IMR-90 (cell line): ENCODE data around the gene KRT79. TPM values are rescaled to one million over a fixed set of nuclear protein-coding genes. Genes with fewer than 3 reads are reported as not detected.

ENCODE experiments used
- ATAC-seq: fragments of 200-7000 bp; cut with Tn5 transposase; 2 replicates; pipeline ENCODE4 v1.9.1; 2020; ENCODE audit warnings: low read depth, mild to moderate bottlenecking, moderate library complexity
- BruUV-seq: library from RNA; stranded (reverse); fragments of 400-500 nt; replicated peaks from 2 replicates; lab custom pipeline; 2021; lab: Mats Ljungman, UMichigan
- CTCF ChIA-PET: fragments of 300-600 bp; formaldehyde crosslinking; extraction: SDS; loops from one replicate; lab custom pipeline; 2021; ENCODE audit warnings: antibody characterized with exemption; lab: Yijun Ruan, JAX
- POLR2A ChIA-PET: fragments of 300-600 bp; sonication (Branson Sonifier 250); formaldehyde crosslinking; loops from one replicate; lab custom pipeline; 2022; ENCODE audit warnings: antibody characterized with exemption; ENCODE audit not compliant: unreplicated experiment; lab: Charles Lee
- DNase-seq: peaks from one replicate; pipeline ENCODE4 v3.0.0; 2013
- H2AFZ ChIP-seq: replicated peaks from 2 replicates; pipeline ENCODE3; 2013; ENCODE audit warnings: low read length, mild to moderate bottlenecking; ENCODE audit not compliant: poor library complexity
- H2AK5ac ChIP-seq: 2 replicates; pipeline ENCODE4 v1.6.1; 2013; ENCODE audit warnings: low read depth, low read length, inconsistent platforms
- H2AK9ac ChIP-seq: replicated peaks from 2 replicates; pipeline ENCODE3; 2013; ENCODE audit warnings: mild to moderate bottlenecking, low read depth, low read length, moderate library complexity; ENCODE audit not compliant: poor library complexity
- H2BK120ac ChIP-seq: 2 replicates; pipeline ENCODE4 v1.6.1; 2013; ENCODE audit warnings: low read depth, low read length, inconsistent platforms
- H2BK15ac ChIP-seq: 3 replicates; pipeline ENCODE4 v1.6.1; 2013; ENCODE audit warnings: low read depth, low read length, inconsistent platforms
- H2BK20ac ChIP-seq: 2 replicates; pipeline ENCODE4 v1.6.1; 2013; ENCODE audit warnings: low read depth, mild to moderate bottlenecking, inconsistent platforms, low read length, moderate library complexity
- H2BK5ac ChIP-seq: 2 replicates; pipeline ENCODE4 v1.6.1; 2013; ENCODE audit warnings: mild to moderate bottlenecking, low read depth, low read length, inconsistent platforms; ENCODE audit not compliant: poor library complexity, severe bottlenecking
- H3K14ac ChIP-seq: replicated peaks from 2 replicates; pipeline ENCODE4 v1.6.1; 2013; ENCODE audit warnings: low read depth, low read length, inconsistent platforms
- H3K18ac ChIP-seq: 2 replicates; pipeline ENCODE4 v1.6.1; 2013; ENCODE audit warnings: low read depth, low read length, control low read depth
- H3K23ac ChIP-seq: 2 replicates; pipeline ENCODE4 v1.6.1; 2013; ENCODE audit warnings: low read depth, low read length, inconsistent platforms
- H3K27ac ChIP-seq: 2 replicates; pipeline ENCODE4 v1.5.1; 2013; ENCODE audit warnings: mild to moderate bottlenecking, control low read depth, low read length; ENCODE audit not compliant: insufficient read depth
- H3K27me3 ChIP-seq: 2 replicates; pipeline ENCODE4 v1.6.1; 2013; ENCODE audit warnings: low read length; ENCODE audit not compliant: control insufficient read depth, insufficient read depth
- H3K36me3 ChIP-seq: 2 replicates; pipeline ENCODE4 v1.6.1; 2013; ENCODE audit warnings: low read length, mixed read lengths; ENCODE audit not compliant: control insufficient read depth, insufficient read depth
- H3K4ac ChIP-seq: 2 replicates; pipeline ENCODE4 v1.6.1; 2013; ENCODE audit warnings: low read depth, low read length, inconsistent platforms
- H3K4me1 ChIP-seq: 2 replicates; pipeline ENCODE4 v1.6.1; 2013; ENCODE audit warnings: low read length, mixed read lengths; ENCODE audit not compliant: control insufficient read depth, insufficient read depth
- H3K4me2 ChIP-seq: 2 replicates; pipeline ENCODE4 v1.6.1; 2013; ENCODE audit warnings: low read depth, mild to moderate bottlenecking, control low read depth, low read length, moderate library complexity
- H3K4me3 ChIP-seq: 2 replicates; pipeline ENCODE4 v1.5.1; 2013; ENCODE audit warnings: low read depth, mild to moderate bottlenecking, control low read depth, low read length, moderate library complexity; ENCODE audit not compliant: insufficient read depth
- H3K56ac ChIP-seq: 2 replicates; pipeline ENCODE4 v1.6.1; 2013; ENCODE audit warnings: low read length, inconsistent platforms; ENCODE audit not compliant: insufficient read depth; ENCODE audit errors: extremely low read depth
- H3K79me1 ChIP-seq, 2 experiments: 2 replicates each; pipeline ENCODE4 v1.6.1; 2013; ENCODE audit warnings: low read length in 2 of 2, inconsistent platforms in 1 of 2, low read depth in 1 of 2
- H3K9ac ChIP-seq: 2 replicates; pipeline ENCODE4 v1.6.1; 2013; ENCODE audit warnings: low read depth, low read length, control low read depth
- H3K9me1 ChIP-seq: 2 replicates; pipeline ENCODE4 v1.6.1; 2013; ENCODE audit warnings: low read length, inconsistent platforms; ENCODE audit not compliant: insufficient read depth
- H3K9me3 ChIP-seq: 2 replicates; pipeline ENCODE4 v1.6.1; 2013; ENCODE audit warnings: low read length; ENCODE audit not compliant: control insufficient read depth, insufficient read depth
- H4K20me1 ChIP-seq: 2 replicates; pipeline ENCODE4 v1.6.1; 2013; ENCODE audit warnings: low read length, inconsistent platforms; ENCODE audit not compliant: insufficient read depth
- H4K5ac ChIP-seq: 2 replicates; pipeline ENCODE4 v1.6.1; 2013; ENCODE audit warnings: mild to moderate bottlenecking, low read depth, low read length, control low read depth
- H4K8ac ChIP-seq, 2 experiments: 2 replicates each; pipeline ENCODE4 v1.6.1; 2013; ENCODE audit warnings: low read depth in 2 of 2, low read length in 2 of 2, control low read depth in 1 of 2, inconsistent platforms in 1 of 2
- H4K91ac ChIP-seq: 2 replicates; pipeline ENCODE4 v1.6.1; 2013; ENCODE audit warnings: low read depth, low read length, inconsistent platforms; ENCODE audit not compliant: insufficient read depth
- BHLHE40 ChIP-seq: fragments of 150-350 bp; IDR thresholded peaks from 2 replicates; pipeline ENCODE4 v1.6.1; 2016; ENCODE audit warnings: mild to moderate bottlenecking, low read depth, low read length
- CEBPB ChIP-seq: IDR thresholded peaks from 2 replicates; pipeline ENCODE4 v1.6.1; 2012; ENCODE audit warnings: low read depth, low read length, improper control_type of control experiment
- CTCF ChIP-seq: conservative IDR thresholded peaks from 2 replicates; pipeline ENCODE4 v1.5.1; 2012; ENCODE audit warnings: mild to moderate bottlenecking, low read depth, low read length, improper control_type of control experiment
- ELK1 ChIP-seq: fragments of 150-350 bp; IDR thresholded peaks from 2 replicates; pipeline ENCODE4 v1.6.1; 2016; ENCODE audit warnings: low read depth, mild to moderate bottlenecking, low read length, moderate library complexity, borderline replicate concordance
- FOS ChIP-seq: fragments of 150-350 bp; IDR thresholded peaks from 2 replicates; pipeline ENCODE4 v1.6.1; 2016; ENCODE audit warnings: low read depth, low read length
- MAZ ChIP-seq: IDR thresholded peaks from 2 replicates; pipeline ENCODE4 v1.6.1; 2012; ENCODE audit warnings: low read depth, mild to moderate bottlenecking, low read length, improper control_type of control experiment, moderate library complexity, borderline replicate concordance
- RAD21 ChIP-seq: IDR thresholded peaks from 2 replicates; pipeline ENCODE4 v1.6.1; 2012; ENCODE audit warnings: low read length, improper control_type of control experiment
- RFX5 ChIP-seq: IDR thresholded peaks from 2 replicates; pipeline ENCODE4 v1.8.0; 2012; ENCODE audit warnings: low read depth, mild to moderate bottlenecking, low read length, moderate library complexity
- SMC3 ChIP-seq: fragments of 150-350 bp; IDR thresholded peaks from 2 replicates; pipeline ENCODE4 v1.6.1; 2016; ENCODE audit warnings: low read depth, mild to moderate bottlenecking, antibody characterized with exemption, low read length, moderate library complexity
- WGBS, 2 experiments: methylation state at CpG; one replicate each; pipeline versions ENCODE4 v1.1.5 to v1.1.7; 2013; ENCODE audit warnings: missing lambda C conversion rate in 2 of 2; ENCODE audit not compliant: insufficient read length in 1 of 2; ENCODE audit errors: extremely low coverage in 2 of 2; 5-methylcytosine and 5-hydroxymethylcytosine counted together
- dilution Hi-C: fragments of 300-500 bp; cut with HindIII; formaldehyde crosslinking; loops from one replicate; pipeline ENCODE4 v1.14.3; 2018; ENCODE audit warnings: low sequenced_read_pairs; ENCODE audit not compliant: unreplicated experiment
- in situ Hi-C: fragments of 300-500 bp; cut with MboI; formaldehyde crosslinking; loops from 3 replicates; pipeline ENCODE4 v1.14.3; 2019; ENCODE audit warnings: low sequenced_read_pairs, inconsistent platforms, mixed read lengths
- intact Hi-C: fragments of 100-400 bp; cut with micrococcal nuclease; formaldehyde crosslinking; loops from 2 replicates; pipeline ENCODE4 v1.10.0; 2022
- polyA plus RNA-seq, 3 experiments: library from polyadenylated mRNA; depleted of rRNA; stranded (reverse); fragments of >200 nt; gene quantifications; 2 replicates each; pipeline ENCODE4 v1.2.3, GENCODE V29; 2012; ENCODE audit warnings: low replicate concordance in 1 of 3
- total RNA-seq: library from RNA; depleted of rRNA; stranded (reverse); fragments of >200 nt; gene quantifications from 2 replicates; pipeline ENCODE4 v1.2.3, GENCODE V29; 2012
- TF ChIP-seq, protein P1 (sequence below): fragments of 150-350 bp; IDR thresholded peaks from 2 replicates; pipeline ENCODE4 v1.6.1; 2017; ENCODE audit warnings: mild to moderate bottlenecking, antibody characterized with exemption, low read length, low read depth

The KRT79 gene
- total and polyA plus RNA-seq, 2 of the 4 experiments (the other 2 are of a cell fraction): under 0.01 to 0.24 TPM

DNA sequence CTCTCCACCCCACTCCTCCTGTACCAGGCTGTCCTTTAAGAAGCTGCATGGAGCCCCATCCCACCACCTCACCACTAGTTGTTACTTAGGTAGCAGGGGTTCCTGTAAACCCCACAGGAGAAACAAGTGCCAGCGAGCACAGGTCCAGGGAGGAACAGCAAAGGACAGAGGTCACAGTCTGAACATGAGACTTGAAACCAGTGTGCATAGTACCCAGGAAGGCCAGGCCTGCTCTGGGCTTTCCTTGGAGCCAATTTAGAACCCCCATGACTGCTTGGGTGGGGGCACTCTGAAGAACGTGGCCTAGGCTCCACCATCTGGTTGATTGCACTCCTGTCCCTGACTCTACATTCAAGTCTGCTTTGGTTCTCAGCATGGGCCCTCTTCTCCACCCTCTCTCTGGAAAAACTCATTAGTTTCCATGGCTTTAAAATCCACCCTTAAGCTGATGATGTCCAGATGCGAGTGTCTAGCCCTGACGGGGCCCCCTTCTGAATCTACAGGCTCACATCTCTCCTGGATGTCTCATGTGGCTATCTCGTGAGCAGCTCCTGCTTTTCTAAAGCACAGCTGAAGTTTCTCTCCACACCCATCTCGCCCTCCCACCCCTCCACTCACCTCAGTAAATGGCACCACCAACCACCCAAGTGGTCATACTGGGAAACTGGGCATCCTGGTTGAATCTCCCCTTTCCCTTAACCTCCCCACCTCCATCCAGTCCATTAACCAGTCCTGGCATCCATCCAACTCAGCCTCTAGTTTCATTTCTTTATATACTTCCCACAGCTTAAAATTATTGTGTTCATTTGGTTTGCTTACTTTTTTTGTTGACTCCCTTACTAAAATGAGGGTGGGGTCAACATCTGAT, 46.6 kb downstream of the KRT79 start (continued):
- no peak for TF ChIP-seq CEBPB

DNA sequence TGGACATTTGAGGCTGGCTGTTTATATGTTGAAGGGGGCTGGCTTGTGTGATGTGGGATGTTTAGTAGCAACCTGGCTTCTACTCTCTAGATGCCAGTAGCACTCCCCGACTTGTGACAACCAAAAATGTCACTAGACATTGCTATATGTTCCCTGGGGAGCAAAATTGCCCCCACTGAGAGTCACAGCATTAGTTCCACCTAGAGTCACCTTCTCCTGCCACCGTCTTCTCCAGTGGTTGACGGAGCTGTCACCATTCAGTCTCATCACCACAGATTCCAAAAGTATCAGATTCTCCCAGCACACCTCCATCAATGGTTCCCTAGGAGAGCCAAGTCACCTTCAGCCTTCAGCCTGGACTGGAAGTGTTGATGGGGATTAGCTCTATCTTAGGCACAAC, 49.2 kb downstream of the KRT79 start:
- H3K79me1 ChIP-seq: no peaks in the 10 kb centered on the region
- H3K4me3 ChIP-seq: no peak overlapping the region
- WGBS, 2 experiments: no CpG with 5 or more reads among the region's 3 CpGs
- H2BK5ac ChIP-seq: no peak overlapping the region
- no peak overlapping the region for H4K5ac ChIP-seq
- H3K18ac ChIP-seq: no peak overlapping the region
- H3K14ac ChIP-seq: no peak overlapping the region
- no peaks in the 10 kb centered on the region for H3K4me1 ChIP-seq
- H2BK15ac ChIP-seq: no peak overlapping the region
- H2AFZ ChIP-seq: no peak overlapping the region
- no peaks in the 10 kb centered on the region for H3K9me3 ChIP-seq
- H4K8ac ChIP-seq: no peak overlapping the region
- intact Hi-C loops: no loop called here
- H4K20me1 ChIP-seq: no peaks in the 10 kb centered on the region
- no peak overlapping the region for H3K4me2 ChIP-seq
- POLR2A ChIA-PET: no interaction called here
- no peak overlapping the region for H3K56ac ChIP-seq
- in situ Hi-C loops: no loop called here
- no peak overlapping the region for H3K23ac ChIP-seq
- no peak overlapping the region for H2AK5ac ChIP-seq
- H3K9ac ChIP-seq: no peak overlapping the region
- H3K27ac ChIP-seq: no peak overlapping the region
- H3K4ac ChIP-seq: no peak overlapping the region
- DNase-seq: no peak
- H3K36me3 ChIP-seq: no peaks in the 10 kb centered on the region
- CTCF ChIA-PET: no interaction called here
- no peak overlapping the region for H2AK9ac ChIP-seq
- H4K91ac ChIP-seq: no peak overlapping the region
- no TSS peak for BruUV-seq
- H3K9me1 ChIP-seq: no peaks in the 10 kb centered on the region
- no peak overlapping the region for H2BK20ac ChIP-seq
- dilution Hi-C loops: no loop called here
- no peak for ATAC-seq
- peaks cover 29% of the 10 kb centered on the region for H3K27me3 ChIP-seq
- no peak for TF ChIP-seq CTCF
- TF ChIP-seq ELK1: no peak
- no peak for TF ChIP-seq SMC3
- no peak for TF ChIP-seq BHLHE40
- no peak for TF ChIP-seq RFX5
- TF ChIP-seq FOS: no peak
- no peak for TF ChIP-seq MAZ
- no peak for TF ChIP-seq RAD21
- TF ChIP-seq, protein P1, sequence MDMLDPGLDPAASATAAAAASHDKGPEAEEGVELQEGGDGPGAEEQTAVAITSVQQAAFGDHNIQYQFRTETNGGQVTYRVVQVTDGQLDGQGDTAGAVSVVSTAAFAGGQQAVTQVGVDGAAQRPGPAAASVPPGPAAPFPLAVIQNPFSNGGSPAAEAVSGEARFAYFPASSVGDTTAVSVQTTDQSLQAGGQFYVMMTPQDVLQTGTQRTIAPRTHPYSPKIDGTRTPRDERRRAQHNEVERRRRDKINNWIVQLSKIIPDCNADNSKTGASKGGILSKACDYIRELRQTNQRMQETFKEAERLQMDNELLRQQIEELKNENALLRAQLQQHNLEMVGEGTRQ: no peak
- no peak overlapping the region for H2BK120ac ChIP-seq
